Activated T-cell treated with anti-CD3 and anti-CD28 coated beads, Interleukin-2, amount 50 U/mL, for 1 hour (primary cell): ENCODE data around the gene PRDM8.
"Not testable (repeated sequence)": the region's sequence is repeated elsewhere in the genome, so short reads cannot be mapped to it uniquely, and the experiment has no call there.

Experiments
- DNase-seq: peaks from one replicate; pipeline ENCODE4 v3.0.0-alpha.2; 2020

Gene PRDM8

DNA sequence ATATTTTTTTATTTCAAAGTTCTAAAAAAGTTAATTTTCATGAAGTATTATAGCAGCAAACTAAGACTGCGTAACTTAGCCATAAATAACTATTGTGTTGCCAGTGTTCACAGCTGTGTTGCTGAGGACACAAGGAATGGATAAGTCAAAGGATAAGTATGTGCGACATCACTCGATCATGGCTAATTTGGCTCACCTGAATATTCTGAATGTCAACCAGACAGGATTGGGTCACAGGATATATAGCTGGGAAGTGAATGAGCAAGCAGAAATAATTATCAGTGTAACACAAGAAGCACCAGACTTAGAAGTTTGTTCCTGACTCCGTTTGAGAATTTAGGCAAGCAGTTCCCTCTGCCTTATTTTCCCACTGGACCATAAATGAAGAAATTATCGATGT, 33.9 kb downstream of the PRDM8 start:
- no peak for DNase-seq

DNA sequence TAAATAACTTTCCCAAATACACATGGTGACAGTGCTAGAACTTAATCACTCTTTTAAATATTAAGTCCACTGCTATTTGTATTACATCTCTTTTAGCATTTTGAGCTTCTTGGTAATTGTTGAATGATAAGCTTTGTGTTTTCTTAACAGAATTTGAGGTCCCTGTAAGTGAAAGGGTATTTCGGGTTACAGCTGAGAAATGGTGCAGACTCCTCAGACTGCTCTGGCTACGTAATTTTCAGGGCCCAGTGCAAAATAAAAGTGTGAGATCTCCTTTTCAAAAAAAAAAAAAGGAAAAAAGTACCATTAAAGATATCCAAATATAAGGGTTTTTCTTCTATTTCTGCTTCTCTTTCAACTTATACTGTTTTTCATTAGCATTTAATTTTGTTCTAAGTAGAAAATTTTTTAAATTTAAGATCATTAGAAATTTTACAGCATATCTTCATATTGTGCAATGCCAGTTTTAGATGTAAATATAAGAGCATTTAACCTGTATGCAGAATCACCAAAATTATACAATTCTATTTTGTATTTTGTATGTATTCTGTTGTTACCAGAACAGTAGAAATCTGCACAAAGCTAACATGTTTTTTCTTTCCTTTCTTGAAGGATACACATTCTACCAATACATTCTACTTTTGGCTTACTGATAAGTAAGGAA, 35.5 kb downstream of the PRDM8 start:
- DNase-seq: no peak

DNA sequence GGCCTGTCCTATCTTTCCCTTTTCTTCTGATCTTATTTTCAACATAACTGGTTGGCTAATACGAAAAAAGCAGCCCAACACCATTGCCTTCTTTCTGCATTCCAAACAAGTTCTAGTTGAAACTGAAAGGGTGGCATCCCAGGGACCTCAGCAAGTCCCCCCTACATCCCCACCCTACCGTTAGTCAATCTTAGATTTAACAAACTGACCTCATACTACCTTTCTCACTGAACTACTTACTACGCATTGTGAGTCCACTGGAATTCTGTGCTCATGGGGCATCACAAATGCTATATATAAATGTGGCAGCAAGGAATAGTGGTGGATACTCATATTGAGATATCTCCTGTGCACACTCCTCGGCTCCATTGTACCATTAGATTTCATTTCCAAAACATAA, 36.1 kb downstream of the PRDM8 start:
- DNase-seq: no peak

DNA sequence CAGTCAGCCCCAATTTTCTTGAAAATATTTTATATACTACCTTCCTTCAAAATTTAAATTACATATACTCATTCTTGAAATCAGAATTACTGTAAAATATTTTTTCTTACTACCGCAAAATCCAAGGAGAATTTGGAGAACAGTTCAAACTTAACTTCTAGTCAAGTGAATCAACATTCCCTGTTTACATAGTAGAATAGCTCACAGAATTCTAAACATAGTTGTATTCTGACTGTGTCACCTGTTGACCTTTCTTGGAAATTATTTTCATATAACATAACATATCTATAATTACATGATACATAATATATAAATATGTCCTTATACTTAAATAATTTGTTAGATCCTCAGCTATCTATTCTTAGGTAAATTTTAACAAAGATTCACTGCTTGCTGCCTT, 38.1 kb downstream of the PRDM8 start:
- no peak for DNase-seq

DNA sequence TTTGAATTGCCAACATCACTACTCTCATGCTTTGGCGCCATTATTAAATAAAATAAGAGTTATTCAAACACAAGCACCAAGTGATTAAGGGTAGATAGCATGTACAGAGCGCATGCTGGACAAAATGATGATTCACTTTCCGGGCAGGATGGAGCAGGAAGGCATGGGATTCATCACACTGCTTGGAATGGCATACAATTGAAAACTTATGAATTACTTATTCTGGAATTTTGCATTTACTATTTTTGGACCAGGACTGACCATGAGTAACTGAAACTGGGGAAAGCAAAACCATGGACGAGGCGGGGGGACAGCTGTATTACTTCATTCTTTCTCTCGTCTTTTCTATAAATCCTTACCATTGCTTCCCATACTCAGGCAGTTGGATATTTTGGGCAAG, 40.7 kb downstream of the PRDM8 start:
- DNase-seq: no peak

DNA sequence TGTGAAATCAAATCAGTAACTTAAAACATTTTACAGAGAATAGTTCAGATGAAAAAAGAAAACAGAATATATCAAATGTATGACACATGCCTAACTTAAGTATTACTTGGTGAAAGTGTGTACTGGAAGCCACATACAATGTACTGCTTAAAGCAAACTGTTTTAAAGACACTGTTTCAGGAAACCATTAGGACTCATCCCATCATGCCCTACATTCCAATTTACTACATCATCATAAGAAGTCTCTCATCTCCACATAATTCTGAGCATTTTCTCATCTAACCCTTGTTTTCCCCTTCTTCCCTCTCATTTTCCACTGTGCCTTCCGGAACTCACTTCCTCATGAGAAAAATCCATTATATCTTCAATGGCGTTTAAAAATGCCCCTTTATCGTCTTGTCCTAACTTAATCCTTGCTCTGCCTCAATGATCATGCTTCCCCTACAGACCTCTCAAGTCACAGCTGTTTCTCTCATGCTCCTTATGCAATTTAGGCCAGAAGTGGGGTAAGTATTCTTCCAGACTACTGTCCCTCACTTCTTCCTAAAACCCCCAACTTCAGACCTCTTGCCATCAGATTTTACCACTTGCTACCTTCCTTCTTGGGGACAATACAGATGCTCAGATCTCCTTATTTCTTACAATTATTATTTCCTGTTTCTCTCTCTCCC, 42.3 kb downstream of the PRDM8 start:
- no peak for DNase-seq

DNA sequence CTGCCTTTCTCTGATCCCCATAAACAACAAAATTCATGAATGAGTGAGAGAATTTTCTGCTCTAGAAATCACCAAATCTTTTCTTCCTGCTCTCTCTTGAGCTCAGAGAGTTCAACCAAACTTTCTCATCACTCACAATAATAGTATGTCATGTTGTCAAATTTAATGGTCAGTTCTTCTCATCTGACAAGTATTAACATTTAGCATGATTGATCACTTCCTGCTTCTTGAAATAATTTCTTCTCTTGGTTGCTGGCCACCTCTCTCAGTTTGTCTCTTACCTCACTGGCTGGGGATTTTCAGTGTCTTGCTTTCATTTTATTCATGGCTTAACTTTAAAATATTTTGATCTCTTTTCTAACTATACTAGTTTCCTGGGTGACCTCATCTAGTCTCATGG, 43.7 kb downstream of the PRDM8 start:
- DNase-seq: no peak

DNA sequence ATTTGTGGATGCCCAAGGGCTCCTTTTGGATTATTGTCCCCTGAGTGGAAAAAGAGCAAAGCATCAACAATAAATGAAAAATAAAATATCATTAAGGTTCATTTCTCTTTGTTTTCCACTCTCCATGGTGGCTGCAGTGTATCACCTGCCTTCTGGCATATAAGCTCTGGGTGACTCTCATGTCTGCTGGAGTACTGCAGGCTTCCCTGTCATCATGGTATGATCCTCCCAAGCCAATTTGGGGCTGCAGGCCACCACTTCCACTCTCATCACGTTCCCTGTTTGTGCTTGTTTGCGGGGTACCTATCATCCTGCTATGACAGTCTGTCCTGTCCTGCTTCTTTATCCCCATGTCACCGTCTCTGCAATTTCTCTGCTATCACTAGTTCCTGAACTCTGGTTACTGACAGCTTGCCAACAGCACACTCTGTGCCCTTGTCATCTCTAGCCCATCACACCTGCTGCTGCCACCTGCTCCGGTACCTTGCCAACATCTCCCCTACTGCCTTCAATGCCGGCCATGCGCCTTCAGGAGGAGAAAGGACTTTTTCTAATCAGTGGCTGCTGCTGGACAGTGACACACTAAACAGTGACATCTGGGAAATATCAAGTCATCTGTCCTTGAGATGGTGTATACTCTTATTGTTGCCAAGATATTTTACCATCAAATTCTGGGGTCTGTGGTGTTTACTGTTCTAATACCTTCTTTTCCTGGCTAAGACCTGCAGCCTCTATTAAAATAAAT, 46.1 kb downstream of the PRDM8 start:
- no peak for DNase-seq

DNA sequence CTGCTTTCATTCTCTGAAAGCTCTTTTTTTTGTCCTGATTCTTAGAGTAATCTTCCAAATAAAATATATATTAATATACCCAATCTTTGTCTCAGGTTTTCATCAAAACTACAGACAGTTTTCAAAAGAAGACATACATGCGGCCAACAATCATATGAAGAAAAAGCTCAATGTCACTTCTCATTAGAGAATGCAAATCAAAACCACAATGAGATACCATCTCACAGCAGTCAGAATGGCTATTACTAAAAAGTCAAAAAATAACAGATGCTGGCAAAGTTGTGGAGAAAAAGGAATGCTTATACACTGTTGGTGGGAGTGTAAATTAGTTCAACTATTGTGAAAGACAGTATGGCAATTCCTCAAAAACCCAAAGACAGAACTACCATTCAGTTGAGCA, 50.2 kb downstream of the PRDM8 start:
- DNase-seq: not testable (repeated sequence)

DNA sequence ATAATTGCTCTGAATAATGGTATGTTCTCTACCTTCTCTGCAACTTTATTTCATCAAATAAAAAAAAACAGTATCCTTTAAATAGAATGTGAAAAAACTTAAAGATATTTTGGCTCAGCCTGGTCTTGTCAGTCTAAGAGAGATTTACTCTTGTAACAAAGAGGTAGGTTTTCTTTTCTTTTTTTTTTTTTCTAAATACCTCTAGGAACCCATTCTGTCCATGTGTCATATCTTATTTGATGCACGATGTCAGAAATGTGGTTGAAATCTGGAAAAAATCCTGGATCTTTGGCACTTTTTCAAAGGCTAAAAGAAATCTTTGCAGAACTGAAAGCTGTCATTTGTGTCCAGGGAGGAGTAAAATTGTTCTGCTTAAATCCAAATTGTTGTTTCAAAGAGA, 51.8 kb downstream of the PRDM8 start:
- DNase-seq: no peak

DNA sequence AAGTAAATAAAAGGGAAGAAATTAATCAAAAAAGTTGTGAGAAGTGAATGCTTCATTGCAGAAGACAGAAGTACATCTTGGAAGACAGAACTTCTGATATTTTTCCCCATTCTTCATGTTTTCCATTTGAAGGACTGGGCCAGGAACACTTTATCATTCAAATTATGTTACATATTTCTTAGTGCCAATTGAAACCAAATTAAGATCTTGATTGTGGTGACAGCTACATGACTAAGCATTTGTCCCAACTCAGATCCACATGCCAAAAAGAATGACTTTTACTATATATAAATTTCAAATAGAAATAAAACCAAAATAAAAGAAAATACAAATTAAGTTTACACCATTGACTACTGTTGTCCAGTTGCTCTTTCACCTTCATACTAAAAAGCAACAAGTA, 55.1 kb downstream of the PRDM8 start:
- no peak for DNase-seq

DNA sequence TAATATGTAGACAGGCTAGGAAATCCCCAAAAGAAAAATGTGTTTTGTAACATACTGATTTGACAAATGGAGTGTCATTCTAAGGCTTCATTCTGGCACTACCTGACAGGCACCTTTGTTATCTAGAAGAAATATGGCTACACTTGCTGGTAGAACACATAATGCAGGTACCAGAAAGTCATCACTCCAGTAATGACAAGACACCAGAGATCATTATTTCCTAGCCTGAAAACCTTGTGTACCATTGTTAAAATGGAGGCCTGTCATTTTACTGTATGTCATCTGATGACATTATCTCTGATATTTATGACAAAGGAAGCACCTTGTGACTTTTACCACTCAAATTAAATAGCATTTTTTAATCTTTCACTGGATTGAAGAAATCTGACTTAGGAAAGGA, 55.6 kb downstream of the PRDM8 start:
- DNase-seq: no peak

DNA sequence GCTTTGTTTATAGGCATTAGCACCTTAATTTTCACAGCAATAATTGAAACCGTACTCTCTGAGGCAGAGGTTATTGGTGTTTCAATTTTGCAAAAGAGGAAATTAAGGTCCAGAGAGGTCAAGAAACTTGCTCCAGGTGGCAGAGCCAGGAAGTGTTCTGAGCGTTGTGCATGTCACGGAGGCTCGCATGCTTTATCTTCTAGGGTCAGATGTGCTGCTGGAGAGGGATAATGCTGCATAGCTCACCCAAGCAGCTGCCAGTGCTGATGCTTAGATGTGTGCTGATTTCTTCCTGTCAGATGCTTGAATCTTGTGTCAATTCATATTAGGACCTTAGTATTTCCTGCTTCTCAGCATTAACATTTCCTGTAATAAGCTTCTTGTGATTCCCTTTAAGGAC, 56.2 kb downstream of the PRDM8 start:
- DNase-seq: no peak
